Mesothelial cell of epicardium (in vitro differentiated cells): Measurements from ENCODE around the gene KCNJ6. TPM values are rescaled to one million over a fixed set of nuclear protein-coding genes. Genes with fewer than 3 reads are reported as not detected.
A peak's percentile ranks its signal among the peaks of the same experiment; 100 is the strongest.

Source experiments
- DNase-seq, 2 experiments: peaks; one replicate each; pipeline ENCODE4 v3.0.0; 2021; ENCODE audit warnings: low spot score in 2 of 2; ENCODE audit not compliant: unreplicated experiment in 2 of 2
- H3K27ac Mint-ChIP-seq: 2 replicates; pipeline ENCODE4 v1.8.0; 2021; ENCODE audit warnings: mixed read lengths
- H3K27me3 Mint-ChIP-seq: 2 replicates; pipeline ENCODE4 v1.8.0; 2021; ENCODE audit warnings: low read depth, mixed read lengths
- H3K36me3 Mint-ChIP-seq: 2 replicates; pipeline ENCODE4 v1.8.0; 2021; ENCODE audit warnings: mixed read lengths
- H3K4me1 Mint-ChIP-seq: 2 replicates; pipeline ENCODE4 v1.8.0; 2021; ENCODE audit warnings: mixed read lengths
- H3K4me3 Mint-ChIP-seq: 2 replicates; pipeline ENCODE4 v1.8.0; 2021; ENCODE audit warnings: mild to moderate bottlenecking, moderate library complexity, mixed read lengths
- H3K9me3 Mint-ChIP-seq: 2 replicates; pipeline ENCODE4 v1.8.0; 2021; ENCODE audit warnings: mixed read lengths
- CTCF ChIP-seq: fragments of 200-600 bp; sonication (generic); IDR thresholded peaks from one replicate; pipeline ENCODE4 v1.5.0; 2021; ENCODE audit warnings: antibody characterized with exemption; ENCODE audit not compliant: unreplicated experiment
- total RNA-seq: library from RNA; stranded (reverse); gene quantifications from 3 replicates; pipeline ENCODE4 v1.2.1, GENCODE V29; 2021

Gene KCNJ6
- total RNA-seq, 1 donor from 2014 or later, result 0.02 TPM

GRCh38 chr21:37620401-37620800, 295.9 kb downstream of the KCNJ6 start:
- DNase-seq, result no peak
- Mint-ChIP-seq H3K4me1 (peaks cover 31% of the 10 kb centered on the region), H3K36me3 (no peaks in the 10 kb centered on the region), H3K27ac (no peak overlapping the region), H3K27me3 (peaks cover 2% of the 10 kb centered on the region), H3K4me3 (no peak overlapping the region), H3K9me3 (no peaks in the 10 kb centered on the region)
- TF ChIP-seq CTCF, result no peak

- Mint-ChIP-seq H3K27ac (peak overlapping the region; percentile 43), H3K36me3 (no peaks in the 10 kb centered on the region), H3K9me3 (no peaks in the 10 kb centered on the region), H3K4me1 (peaks cover 31% of the 10 kb centered on the region), H3K27me3 (peaks cover 2% of the 10 kb centered on the region), H3K4me3 (no peak overlapping the region)
- DNase-seq, result no peak
- TF ChIP-seq CTCF, result no peak
Observed at GRCh38 chr21:37619464-37619974, 296.7 kb downstream of the KCNJ6 start.

GRCh38 chr21:37618081-37618480, 298.2 kb downstream of the KCNJ6 start:
- Mint-ChIP-seq H3K36me3 (no peaks in the 10 kb centered on the region), H3K27me3 (peaks cover 2% of the 10 kb centered on the region), H3K9me3 (peaks cover 10% of the 10 kb centered on the region), H3K27ac (no peak overlapping the region), H3K4me1 (peaks cover 23% of the 10 kb centered on the region), H3K4me3 (no peak overlapping the region)
- DNase-seq, result no peak
- TF ChIP-seq CTCF, result no peak

GRCh38 chr21:37615962-37616361, 300.3 kb downstream of the KCNJ6 start:
- Mint-ChIP-seq H3K36me3 (no peaks in the 10 kb centered on the region), H3K9me3 (peaks cover 30% of the 10 kb centered on the region), H3K4me3 (no peak overlapping the region), H3K4me1 (peaks cover 23% of the 10 kb centered on the region), H3K27me3 (peaks cover 2% of the 10 kb centered on the region), H3K27ac (no peak overlapping the region)
- no peak for TF ChIP-seq CTCF
- no peak for DNase-seq

GRCh38 chr21:37614351-37614875, 301.8 kb downstream of the KCNJ6 start:
- Mint-ChIP-seq H3K27me3 (peaks cover 2% of the 10 kb centered on the region), H3K27ac (no peak overlapping the region), H3K9me3 (peaks cover 31% of the 10 kb centered on the region), H3K4me3 (no peak overlapping the region), H3K4me1 (peaks cover 14% of the 10 kb centered on the region), H3K36me3 (no peaks in the 10 kb centered on the region)
- no peak for TF ChIP-seq CTCF
- no peak for DNase-seq

GRCh38 chr21:37607081-37607480, 309.2 kb downstream of the KCNJ6 start:
- H3K9me3 Mint-ChIP-seq, result peaks cover 12% of the 10 kb centered on the region

More at GRCh38 chr21:37607081-37607480, 309.2 kb downstream of the KCNJ6 start:
- no peak overlapping the region for H3K27ac Mint-ChIP-seq
- no peak for TF ChIP-seq CTCF
- DNase-seq, result no peak
- no peaks in the 10 kb centered on the region for H3K4me1 Mint-ChIP-seq
- peaks cover 19% of the 10 kb centered on the region for H3K27me3 Mint-ChIP-seq
- H3K4me3 Mint-ChIP-seq, result no peak overlapping the region
- no peaks in the 10 kb centered on the region for H3K36me3 Mint-ChIP-seq
